Adrenal gland (tissue), 5 donors: Measurements from ENCODE around the gene ROBO2.

Experiments
- POLR2A ChIP-seq, 2 donors: fragments of 450-650 bp; IDR thresholded peaks; one replicate each; pipeline ENCODE4 v1.6.1; 2017; ENCODE audit warnings: antibody characterized with exemption in 2 of 2, mild to moderate bottlenecking in 2 of 2, moderate library complexity in 1 of 2
- TF ChIP-seq, protein P1 (sequence below), 6 experiments: fragments of 450-650 bp in 4 of 6; fragments of 200-600 bp in 2 of 6; sonication (generic) in 1 of 6; IDR thresholded peaks; 1 replicate in 5 of 6; 2 replicates in 1 of 6; pipeline versions ENCODE4 v1.5.1 to v1.8.0; 2016 to 2021; ENCODE audit warnings: antibody characterized with exemption in 6 of 6, mild to moderate bottlenecking in 2 of 6, moderate library complexity in 1 of 6
- donor health status: DM: no; HTN: no; CAD: no.

- TF ChIP-seq, protein P1, sequence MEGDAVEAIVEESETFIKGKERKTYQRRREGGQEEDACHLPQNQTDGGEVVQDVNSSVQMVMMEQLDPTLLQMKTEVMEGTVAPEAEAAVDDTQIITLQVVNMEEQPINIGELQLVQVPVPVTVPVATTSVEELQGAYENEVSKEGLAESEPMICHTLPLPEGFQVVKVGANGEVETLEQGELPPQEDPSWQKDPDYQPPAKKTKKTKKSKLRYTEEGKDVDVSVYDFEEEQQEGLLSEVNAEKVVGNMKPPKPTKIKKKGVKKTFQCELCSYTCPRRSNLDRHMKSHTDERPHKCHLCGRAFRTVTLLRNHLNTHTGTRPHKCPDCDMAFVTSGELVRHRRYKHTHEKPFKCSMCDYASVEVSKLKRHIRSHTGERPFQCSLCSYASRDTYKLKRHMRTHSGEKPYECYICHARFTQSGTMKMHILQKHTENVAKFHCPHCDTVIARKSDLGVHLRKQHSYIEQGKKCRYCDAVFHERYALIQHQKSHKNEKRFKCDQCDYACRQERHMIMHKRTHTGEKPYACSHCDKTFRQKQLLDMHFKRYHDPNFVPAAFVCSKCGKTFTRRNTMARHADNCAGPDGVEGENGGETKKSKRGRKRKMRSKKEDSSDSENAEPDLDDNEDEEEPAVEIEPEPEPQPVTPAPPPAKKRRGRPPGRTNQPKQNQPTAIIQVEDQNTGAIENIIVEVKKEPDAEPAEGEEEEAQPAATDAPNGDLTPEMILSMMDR (IDR thresholded peaks at IDR 0.05) = no peak
- TF ChIP-seq POLR2A (IDR thresholded peaks at IDR 0.05) = no peak
Observed at GRCh38 chr3:77093101-77093500, 53.2 kb downstream of the ROBO2 start.
